Keratinocyte (primary cell): Measurements from ENCODE around the gene GTPBP6. TPM values are rescaled to one million over a fixed set of nuclear protein-coding genes. Genes with fewer than 3 reads are reported as not detected.

ENCODE experiments used
- DNase-seq: peaks from one replicate; pipeline ENCODE4 v3.0.0-alpha.2; 2011; ENCODE audit warnings: low read depth, missing footprints, low spot score
- FAIRE-seq: peaks from 2 replicates; lab custom pipeline; 2011; peaks lifted over from hg19 to GRCh38; lab: Jason Lieb, UNC
- H2AFZ ChIP-seq: 2 replicates; pipeline ENCODE4 v1.6.0; 2012; ENCODE audit warnings: low read length, control low read depth, inconsistent platforms; ENCODE audit not compliant: control insufficient read depth
- H3K27ac ChIP-seq: 2 replicates; pipeline ENCODE4 v1.5.1; 2011; ENCODE audit warnings: low read length; ENCODE audit not compliant: control insufficient read depth, insufficient read depth
- H3K27me3 ChIP-seq: 3 replicates; pipeline ENCODE4 v1.6.0; 2011; ENCODE audit warnings: low read length; ENCODE audit not compliant: control insufficient read depth, insufficient read depth; ENCODE audit errors: extremely low read depth
- H3K36me3 ChIP-seq, 2 experiments: 2 replicates in 1 of 2; 3 replicates in 1 of 2; pipeline ENCODE4 v1.5.1; 2011; ENCODE audit warnings: low read length in 2 of 2, mild to moderate bottlenecking in 1 of 2; ENCODE audit not compliant: control insufficient read depth in 2 of 2, insufficient read depth in 2 of 2; ENCODE audit errors: extremely low read depth in 1 of 2
- H3K4me1 ChIP-seq: 3 replicates; pipeline ENCODE4 v1.5.1; 2011; ENCODE audit warnings: low read length; ENCODE audit not compliant: control insufficient read depth, insufficient read depth; ENCODE audit errors: extremely low read depth
- H3K4me2 ChIP-seq: 3 replicates; pipeline ENCODE4 v1.6.0; 2011; ENCODE audit warnings: low read depth, low read length; ENCODE audit not compliant: control insufficient read depth, insufficient read depth; ENCODE audit errors: extremely low read depth
- H3K4me3 ChIP-seq, 3 experiments: fragments of 200-600 bp in 1 of 3; sonication (generic) in 1 of 3; 2 replicates in 2 of 3; 3 replicates in 1 of 3; pipeline ENCODE4 v1.5.1; 2011 to 2016; ENCODE audit warnings: low read length in 3 of 3, mild to moderate bottlenecking in 3 of 3, control low read depth in 2 of 3, inconsistent platforms in 1 of 3, low read depth in 1 of 3, mixed read lengths in 1 of 3, mixed run types in 1 of 3, moderate library complexity in 1 of 3; ENCODE audit not compliant: control insufficient read depth in 2 of 3, insufficient read depth in 2 of 3; ENCODE audit errors: extremely low read depth in 1 of 3
- H3K79me2 ChIP-seq: 2 replicates; pipeline ENCODE4 v1.6.0; 2012; ENCODE audit warnings: low read length; ENCODE audit not compliant: control insufficient read depth, insufficient read depth
- H3K9ac ChIP-seq: 3 replicates; pipeline ENCODE4 v1.6.0; 2011; ENCODE audit warnings: low read length; ENCODE audit not compliant: control insufficient read depth, insufficient read depth; ENCODE audit errors: extremely low read depth
- H3K9me1 ChIP-seq: 3 replicates; pipeline ENCODE4 v1.6.0; 2011; ENCODE audit warnings: low read length; ENCODE audit not compliant: control insufficient read depth, insufficient read depth; ENCODE audit errors: extremely low read depth
- H3K9me3 ChIP-seq: 2 replicates; pipeline ENCODE4 v1.5.1; 2012; ENCODE audit warnings: low read depth, low read length; ENCODE audit not compliant: control insufficient read depth
- H4K20me1 ChIP-seq: 3 replicates; pipeline ENCODE4 v1.6.0; 2011; ENCODE audit warnings: low read length; ENCODE audit not compliant: control insufficient read depth, insufficient read depth; ENCODE audit errors: extremely low read depth
- EZH2 ChIP-seq: IDR thresholded peaks from one replicate; pipeline ENCODE4 v1.6.1; 2012; ENCODE audit warnings: inconsistent platforms, mild to moderate bottlenecking, low read length, moderate library complexity
- dilution Hi-C: fragments of 300-500 bp; cut with MboI; formaldehyde crosslinking; loops from one replicate; pipeline ENCODE4 v1.7.0; 2020; ENCODE audit warnings: low sequenced_read_pairs; ENCODE audit not compliant: extremely low pct_ligation_motif_present
- polyA plus RNA-seq, 5 experiments: library from polyadenylated mRNA; depleted of rRNA in 3 of 5; stranded (reverse) in 3 of 5; stranded (forward) in 1 of 5; unstranded in 1 of 5; fragments of >200 nt; gene quantifications; 1 replicate in 1 of 5; 2 replicates in 3 of 5; 3 replicates in 1 of 5; pipeline versions ENCODE4 v1.2.1 to v1.2.3, GENCODE V29; 2011 to 2012; ENCODE audit warnings: missing spikeins in 2 of 5, low read depth in 1 of 5, low replicate concordance in 1 of 5
- TF ChIP-seq, protein P1 (sequence below), 3 experiments: IDR thresholded peaks in 1 of 3; conservative IDR thresholded peaks in 1 of 3; optimal IDR thresholded peaks in 1 of 3; 2 replicates in 2 of 3; 3 replicates in 1 of 3; pipeline versions ENCODE3 to v1.5.1; 2011; ENCODE audit warnings: low read length in 3 of 3, mild to moderate bottlenecking in 3 of 3, moderate library complexity in 2 of 3, control low read depth in 1 of 3, inconsistent platforms in 1 of 3; ENCODE audit not compliant: insufficient read depth in 2 of 3; ENCODE audit errors: extremely low read depth in 1 of 3

Gene GTPBP6
- polyA plus RNA-seq, 1 donor (not counting 4 experiments of a cell fraction or from before 2014, with no cell fraction given) = 16.7 TPM

GRCh38 chrX:341541-342101 is 23.0 kb upstream of the GTPBP6 start:
- FAIRE-seq = no peak
- Histone ChIP-seq H3K9me1 (no peaks in the 10 kb centered on the region), H4K20me1 (no peaks in the 10 kb centered on the region), H3K4me3 (no peak overlapping the region), H3K27me3 (no peaks in the 10 kb centered on the region), H3K9ac (no peak overlapping the region), H3K4me2 (no peak overlapping the region), H3K4me1 (no peaks in the 10 kb centered on the region), H3K36me3 (no peaks in the 10 kb centered on the region), H3K79me2 (no peaks in the 10 kb centered on the region), H2AFZ (no peak overlapping the region), H3K27ac (no peak overlapping the region), H3K9me3 (peaks cover 2% of the 10 kb centered on the region)
- dilution Hi-C loops = no loop called here
- TF ChIP-seq EZH2 = no peak
- TF ChIP-seq, protein P1, sequence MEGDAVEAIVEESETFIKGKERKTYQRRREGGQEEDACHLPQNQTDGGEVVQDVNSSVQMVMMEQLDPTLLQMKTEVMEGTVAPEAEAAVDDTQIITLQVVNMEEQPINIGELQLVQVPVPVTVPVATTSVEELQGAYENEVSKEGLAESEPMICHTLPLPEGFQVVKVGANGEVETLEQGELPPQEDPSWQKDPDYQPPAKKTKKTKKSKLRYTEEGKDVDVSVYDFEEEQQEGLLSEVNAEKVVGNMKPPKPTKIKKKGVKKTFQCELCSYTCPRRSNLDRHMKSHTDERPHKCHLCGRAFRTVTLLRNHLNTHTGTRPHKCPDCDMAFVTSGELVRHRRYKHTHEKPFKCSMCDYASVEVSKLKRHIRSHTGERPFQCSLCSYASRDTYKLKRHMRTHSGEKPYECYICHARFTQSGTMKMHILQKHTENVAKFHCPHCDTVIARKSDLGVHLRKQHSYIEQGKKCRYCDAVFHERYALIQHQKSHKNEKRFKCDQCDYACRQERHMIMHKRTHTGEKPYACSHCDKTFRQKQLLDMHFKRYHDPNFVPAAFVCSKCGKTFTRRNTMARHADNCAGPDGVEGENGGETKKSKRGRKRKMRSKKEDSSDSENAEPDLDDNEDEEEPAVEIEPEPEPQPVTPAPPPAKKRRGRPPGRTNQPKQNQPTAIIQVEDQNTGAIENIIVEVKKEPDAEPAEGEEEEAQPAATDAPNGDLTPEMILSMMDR (optimal IDR thresholded peaks at IDR 0.05 in 1 of 3, IDR thresholded peaks at IDR 0.05 in 1 of 3, conservative IDR thresholded peaks at IDR 0.05 in 1 of 3; ENCODE audit: extremely low read depth in 1 of 3, insufficient read depth in 2 of 3, low read length in 3 of 3) = no peak
- DNase-seq = no peak

GRCh38 chrX:340641-341423 is 22.2 kb upstream of the GTPBP6 start:
- H3K9ac ChIP-seq = no peak overlapping the region
- H3K27ac ChIP-seq = no peak overlapping the region
- H3K9me3 ChIP-seq = peaks cover 2% of the 10 kb centered on the region
- H3K4me2 ChIP-seq = no peak overlapping the region
- no peaks in the 10 kb centered on the region for H4K20me1 ChIP-seq
- no peaks in the 10 kb centered on the region for H3K9me1 ChIP-seq
- FAIRE-seq (no peak), DNase-seq (no peak)
- H2AFZ ChIP-seq = no peak overlapping the region
- no peaks in the 10 kb centered on the region for H3K79me2 ChIP-seq
- H3K27me3 ChIP-seq = no peaks in the 10 kb centered on the region
- no peaks in the 10 kb centered on the region for H3K4me1 ChIP-seq
- dilution Hi-C loops = no loop called here
- no peak overlapping the region for H3K4me3 ChIP-seq
- TF ChIP-seq, protein P1 (optimal IDR thresholded peaks at IDR 0.05 in 1 of 3, IDR thresholded peaks at IDR 0.05 in 1 of 3, conservative IDR thresholded peaks at IDR 0.05 in 1 of 3; ENCODE audit: extremely low read depth in 1 of 3, insufficient read depth in 2 of 3, low read length in 3 of 3) = no peak
- TF ChIP-seq EZH2 = no peak
- no peaks in the 10 kb centered on the region for H3K36me3 ChIP-seq
